ENCODE measurements around the gene FARP2.

- TF ChIP-seq, protein P1, sequence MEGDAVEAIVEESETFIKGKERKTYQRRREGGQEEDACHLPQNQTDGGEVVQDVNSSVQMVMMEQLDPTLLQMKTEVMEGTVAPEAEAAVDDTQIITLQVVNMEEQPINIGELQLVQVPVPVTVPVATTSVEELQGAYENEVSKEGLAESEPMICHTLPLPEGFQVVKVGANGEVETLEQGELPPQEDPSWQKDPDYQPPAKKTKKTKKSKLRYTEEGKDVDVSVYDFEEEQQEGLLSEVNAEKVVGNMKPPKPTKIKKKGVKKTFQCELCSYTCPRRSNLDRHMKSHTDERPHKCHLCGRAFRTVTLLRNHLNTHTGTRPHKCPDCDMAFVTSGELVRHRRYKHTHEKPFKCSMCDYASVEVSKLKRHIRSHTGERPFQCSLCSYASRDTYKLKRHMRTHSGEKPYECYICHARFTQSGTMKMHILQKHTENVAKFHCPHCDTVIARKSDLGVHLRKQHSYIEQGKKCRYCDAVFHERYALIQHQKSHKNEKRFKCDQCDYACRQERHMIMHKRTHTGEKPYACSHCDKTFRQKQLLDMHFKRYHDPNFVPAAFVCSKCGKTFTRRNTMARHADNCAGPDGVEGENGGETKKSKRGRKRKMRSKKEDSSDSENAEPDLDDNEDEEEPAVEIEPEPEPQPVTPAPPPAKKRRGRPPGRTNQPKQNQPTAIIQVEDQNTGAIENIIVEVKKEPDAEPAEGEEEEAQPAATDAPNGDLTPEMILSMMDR (conservative IDR thresholded peaks at IDR 0.05; ENCODE audit: low read depth, low read length) = no peak
- TF ChIP-seq POLR2A (IDR thresholded peaks at IDR 0.05; ENCODE audit: low read depth, low read length) (no peak), MAFK (IDR thresholded peaks at IDR 0.05; ENCODE audit: low read depth, low read length) (no peak), RAD21 (IDR thresholded peaks at IDR 0.05; ENCODE audit: low read length) (no peak), CEBPB (IDR thresholded peaks at IDR 0.05; ENCODE audit: low read depth, low read length) (no peak), FOS (IDR thresholded peaks at IDR 0.05; ENCODE audit: low read depth, low read length) (no peak), SMC3 (IDR thresholded peaks at IDR 0.05; ENCODE audit: low read depth, low read length) (no peak)
- TF ChIP-seq, protein P2, sequence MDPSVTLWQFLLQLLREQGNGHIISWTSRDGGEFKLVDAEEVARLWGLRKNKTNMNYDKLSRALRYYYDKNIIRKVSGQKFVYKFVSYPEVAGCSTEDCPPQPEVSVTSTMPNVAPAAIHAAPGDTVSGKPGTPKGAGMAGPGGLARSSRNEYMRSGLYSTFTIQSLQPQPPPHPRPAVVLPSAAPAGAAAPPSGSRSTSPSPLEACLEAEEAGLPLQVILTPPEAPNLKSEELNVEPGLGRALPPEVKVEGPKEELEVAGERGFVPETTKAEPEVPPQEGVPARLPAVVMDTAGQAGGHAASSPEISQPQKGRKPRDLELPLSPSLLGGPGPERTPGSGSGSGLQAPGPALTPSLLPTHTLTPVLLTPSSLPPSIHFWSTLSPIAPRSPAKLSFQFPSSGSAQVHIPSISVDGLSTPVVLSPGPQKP (IDR thresholded peaks at IDR 0.05; ENCODE audit: borderline replicate concordance, low read depth, low read length) = no peak
These were observed 109.5 kb downstream of the FARP2 start for GRCh38 chr2:241465543-241465942.

Measured in IMR-90 (cell line).